ENCODE results near the gene ARID3B.

The ARID3B gene

GRCh38 chr15:74603789-74604705 is 63.0 kb downstream of the ARID3B start:
- no peak overlapping the region for H3K18ac ChIP-seq (ENCODE audit: low read length)
- peaks cover 2 to 9% of the 10 kb centered on the region in 2 donors for H3K36me3 ChIP-seq (replicated peaks in 1 of 2; ENCODE audit: control insufficient read depth in 2 of 2, insufficient read depth in 2 of 2, low read length in 2 of 2)
- peak overlapping the region; percentile 71 for H2BK5ac ChIP-seq (ENCODE audit: low read length)
- H3K9me3 ChIP-seq (replicated peaks in 1 of 2; ENCODE audit: control insufficient read depth in 2 of 2, insufficient read depth in 1 of 2, low read depth in 1 of 2, low read length in 2 of 2), result no peaks in the 10 kb centered on the region
- H2BK12ac ChIP-seq (ENCODE audit: low read length), result no peak overlapping the region
- peak overlapping the region; percentile 6 for H2BK15ac ChIP-seq (ENCODE audit: low read length)
- peak overlapping the region; percentile 57 for H2AK5ac ChIP-seq (ENCODE audit: low read depth, low read length)
- no peaks in the 10 kb centered on the region for H3K4me1 ChIP-seq (ENCODE audit: control insufficient read depth in 2 of 2, insufficient read depth in 1 of 2, low read depth in 1 of 2, low read length in 2 of 2)
- H2AFZ ChIP-seq (ENCODE audit: low read length), result no peak overlapping the region
- H3K23ac ChIP-seq (ENCODE audit: low read depth, low read length, poor library complexity), result peak overlapping the region; percentile 25
- no peak overlapping the region for H4K8ac ChIP-seq (ENCODE audit: low read depth, low read length)
- H2BK120ac ChIP-seq (ENCODE audit: low read depth, low read length), result peak overlapping the region; percentile 73
- H3K14ac ChIP-seq (ENCODE audit: low read length), result peak overlapping the region; percentile 66
- no peak overlapping the region for H3K4ac ChIP-seq (ENCODE audit: low read length)
- no peaks in the 10 kb centered on the region for H3K79me1 ChIP-seq (ENCODE audit: low read depth, low read length)
- DNase-seq (ENCODE audit: low spot score), result no peak
- no peaks in the 10 kb centered on the region for H3K27me3 ChIP-seq (ENCODE audit: control insufficient read depth in 3 of 3, insufficient read depth in 3 of 3, low read depth in 1 of 3, low read length in 3 of 3)
- no peak overlapping the region for H4K91ac ChIP-seq (ENCODE audit: low read depth, low read length, poor library complexity)
- peak overlapping the region; percentile 33 for H3K9ac ChIP-seq (ENCODE audit: low read depth, low read length, poor library complexity)
- H3K4me2 ChIP-seq (ENCODE audit: insufficient read depth, low read length, poor library complexity, severe bottlenecking), result no peak overlapping the region
- WGBS, 2 donors (ENCODE audit: extremely low coverage in 2 of 2, insufficient read length in 2 of 2, insufficient replicate concordance in 1 of 2), result no CpG with 5 or more reads among the region's 11 CpGs
- H3K27ac ChIP-seq (replicated peaks; ENCODE audit: low read length), result no peak overlapping the region
- H3K4me3 ChIP-seq (ENCODE audit: low read length in 2 of 2), result no peak overlapping the region

- H3K27ac ChIP-seq (replicated peaks; ENCODE audit: low read length), result no peak overlapping the region
- no peak overlapping the region for H3K9ac ChIP-seq (ENCODE audit: low read depth, low read length, poor library complexity)
- H4K91ac ChIP-seq (ENCODE audit: low read depth, low read length, poor library complexity), result no peak overlapping the region
- H2BK120ac ChIP-seq (ENCODE audit: low read depth, low read length), result no peak overlapping the region
- peak overlapping the region; percentile 53 for H3K23ac ChIP-seq (ENCODE audit: low read depth, low read length, poor library complexity)
- no peak overlapping the region for H2AFZ ChIP-seq (ENCODE audit: low read length)
- H3K36me3 ChIP-seq (replicated peaks in 1 of 2; ENCODE audit: control insufficient read depth in 2 of 2, insufficient read depth in 2 of 2, low read length in 2 of 2), result no peaks in the 10 kb centered on the region
- H3K14ac ChIP-seq (ENCODE audit: low read length), result no peak overlapping the region
- DNase-seq (ENCODE audit: low spot score), result no peak
- peak overlapping the region; percentile 71 for H2BK5ac ChIP-seq (ENCODE audit: low read length)
- no peaks in the 10 kb centered on the region for H3K9me3 ChIP-seq (replicated peaks in 1 of 2; ENCODE audit: control insufficient read depth in 2 of 2, insufficient read depth in 1 of 2, low read depth in 1 of 2, low read length in 2 of 2)
- peaks cover 0 to under 1% of the 10 kb centered on the region in 2 donors for H3K4me1 ChIP-seq (ENCODE audit: control insufficient read depth in 2 of 2, insufficient read depth in 1 of 2, low read depth in 1 of 2, low read length in 2 of 2)
- WGBS, 2 donors (ENCODE audit: extremely low coverage in 2 of 2, insufficient read length in 2 of 2, insufficient replicate concordance in 1 of 2), result no CpG with 5 or more reads among the region's 12 CpGs
- H3K27me3 ChIP-seq (ENCODE audit: control insufficient read depth in 3 of 3, insufficient read depth in 3 of 3, low read depth in 1 of 3, low read length in 3 of 3), result no peaks in the 10 kb centered on the region
- H3K4me3 ChIP-seq (ENCODE audit: low read length in 2 of 2), result no peak overlapping the region
- H2BK15ac ChIP-seq (ENCODE audit: low read length), result peak overlapping the region; percentile 6
- no peak overlapping the region for H3K4me2 ChIP-seq (ENCODE audit: insufficient read depth, low read length, poor library complexity, severe bottlenecking)
- no peak overlapping the region for H4K8ac ChIP-seq (ENCODE audit: low read depth, low read length)
- peak overlapping the region; percentile 40 for H2AK5ac ChIP-seq (ENCODE audit: low read depth, low read length)
- H3K4ac ChIP-seq (ENCODE audit: low read length), result no peak overlapping the region
- H2BK12ac ChIP-seq (ENCODE audit: low read length), result no peak overlapping the region
- no peaks in the 10 kb centered on the region for H3K79me1 ChIP-seq (ENCODE audit: low read depth, low read length)
- peak overlapping the region; percentile 12 for H3K18ac ChIP-seq (ENCODE audit: low read length)
These were observed 64.2 kb downstream of the ARID3B start for GRCh38 chr15:74604983-74605794.

GRCh38 chr15:74605795-74606150 is 64.8 kb downstream of the ARID3B start:
- Histone ChIP-seq H3K9me3 (replicated peaks in 1 of 2; ENCODE audit: control insufficient read depth in 2 of 2, insufficient read depth in 1 of 2, low read depth in 1 of 2, low read length in 2 of 2) (no peaks in the 10 kb centered on the region), H3K23ac (ENCODE audit: low read depth, low read length, poor library complexity) (no peak overlapping the region), H3K9ac (ENCODE audit: low read depth, low read length, poor library complexity) (no peak overlapping the region), H2BK15ac (ENCODE audit: low read length) (no peak overlapping the region), H3K79me1 (ENCODE audit: low read depth, low read length) (no peaks in the 10 kb centered on the region), H4K8ac (ENCODE audit: low read depth, low read length) (no peak overlapping the region), H2BK12ac (ENCODE audit: low read length) (no peak overlapping the region), H3K18ac (ENCODE audit: low read length) (no peak overlapping the region), H3K4me2 (ENCODE audit: insufficient read depth, low read length, poor library complexity, severe bottlenecking) (no peak overlapping the region), H2AFZ (ENCODE audit: low read length) (no peak overlapping the region), H3K14ac (ENCODE audit: low read length) (no peak overlapping the region), H3K27ac (replicated peaks; ENCODE audit: low read length) (no peak overlapping the region), H3K36me3 (replicated peaks in 1 of 2; ENCODE audit: control insufficient read depth in 2 of 2, insufficient read depth in 2 of 2, low read length in 2 of 2) (no peaks in the 10 kb centered on the region), H3K27me3 (ENCODE audit: control insufficient read depth in 3 of 3, insufficient read depth in 3 of 3, low read depth in 1 of 3, low read length in 3 of 3) (no peaks in the 10 kb centered on the region), H2BK120ac (ENCODE audit: low read depth, low read length) (no peak overlapping the region), H3K4ac (ENCODE audit: low read length) (no peak overlapping the region), H4K91ac (ENCODE audit: low read depth, low read length, poor library complexity) (no peak overlapping the region), H3K4me3 (ENCODE audit: low read length in 2 of 2) (no peak overlapping the region), H2AK5ac (ENCODE audit: low read depth, low read length) (no peak overlapping the region), H2BK5ac (ENCODE audit: low read length) (no peak overlapping the region), H3K4me1 (ENCODE audit: control insufficient read depth in 2 of 2, insufficient read depth in 1 of 2, low read depth in 1 of 2, low read length in 2 of 2) (peaks cover 0 to 5% of the 10 kb centered on the region in 2 donors)
- no CpG with 5 or more reads among the region's 1 CpG for WGBS, 2 donors (ENCODE audit: extremely low coverage in 2 of 2, insufficient read length in 2 of 2, insufficient replicate concordance in 1 of 2)
- DNase-seq (ENCODE audit: low spot score), result no peak

- peak overlapping the region; percentile 39 for H2BK15ac ChIP-seq (ENCODE audit: low read length)
- H4K91ac ChIP-seq (ENCODE audit: low read depth, low read length, poor library complexity), result no peak overlapping the region
- no peak overlapping the region for H3K9ac ChIP-seq (ENCODE audit: low read depth, low read length, poor library complexity)
- no peak overlapping the region for H3K27ac ChIP-seq (replicated peaks; ENCODE audit: low read length)
- no peaks in the 10 kb centered on the region for H3K36me3 ChIP-seq (replicated peaks in 1 of 2; ENCODE audit: control insufficient read depth in 2 of 2, insufficient read depth in 2 of 2, low read length in 2 of 2)
- no peak overlapping the region for H3K4ac ChIP-seq (ENCODE audit: low read length)
- H3K79me1 ChIP-seq (ENCODE audit: low read depth, low read length), result no peaks in the 10 kb centered on the region
- no peak overlapping the region for H3K18ac ChIP-seq (ENCODE audit: low read length)
- H3K23ac ChIP-seq (ENCODE audit: low read depth, low read length, poor library complexity), result no peak overlapping the region
- peak overlapping the region; percentile 56 for H2AK5ac ChIP-seq (ENCODE audit: low read depth, low read length)
- no peak overlapping the region for H2AFZ ChIP-seq (ENCODE audit: low read length)
- no peak overlapping the region for H2BK12ac ChIP-seq (ENCODE audit: low read length)
- no peak overlapping the region for H4K8ac ChIP-seq (ENCODE audit: low read depth, low read length)
- H2BK5ac ChIP-seq (ENCODE audit: low read length), result no peak overlapping the region
- no peak for DNase-seq (ENCODE audit: low spot score)
- WGBS, 2 donors (ENCODE audit: extremely low coverage in 2 of 2, insufficient read length in 2 of 2, insufficient replicate concordance in 1 of 2), result no CpG with 5 or more reads among the region's 3 CpGs
- no peaks in the 10 kb centered on the region for H3K9me3 ChIP-seq (replicated peaks in 1 of 2; ENCODE audit: control insufficient read depth in 2 of 2, insufficient read depth in 1 of 2, low read depth in 1 of 2, low read length in 2 of 2)
- H3K4me3 ChIP-seq (ENCODE audit: low read length in 2 of 2), result no peak overlapping the region
- H3K27me3 ChIP-seq (ENCODE audit: control insufficient read depth in 3 of 3, insufficient read depth in 3 of 3, low read depth in 1 of 3, low read length in 3 of 3), result peaks cover 0 to 3% (median 0%) of the 10 kb centered on the region in 3 experiments
- H3K4me1 ChIP-seq (ENCODE audit: control insufficient read depth in 2 of 2, insufficient read depth in 1 of 2, low read depth in 1 of 2, low read length in 2 of 2), result peaks cover 0 to 5% of the 10 kb centered on the region in 2 donors
- H3K4me2 ChIP-seq (ENCODE audit: insufficient read depth, low read length, poor library complexity, severe bottlenecking), result no peak overlapping the region
- no peak overlapping the region for H2BK120ac ChIP-seq (ENCODE audit: low read depth, low read length)
- no peak overlapping the region for H3K14ac ChIP-seq (ENCODE audit: low read length)
These were observed 67.8 kb downstream of the ARID3B start for GRCh38 chr15:74608786-74609185.

Data from neuronal stem cell (in vitro differentiated cells).